ENCODE data around the gene CELSR2.

GRCh38 chr1:109290137-109290536, 40.8 kb downstream of the CELSR2 start:
- no peak for TF ChIP-seq EZH2 (optimal IDR thresholded peaks at IDR 0.05; ENCODE audit: low read depth, low read length)
- no peak for TF ChIP-seq CTCF (IDR thresholded peaks at IDR 0.05; ENCODE audit: low read length)
- TF ChIP-seq EZH2phosphoT487 (IDR thresholded peaks at IDR 0.05; ENCODE audit: low read length) = no peak
